A549 (cell line): ENCODE measurements around the gene NUCKS1. TPM values are rescaled to one million over a fixed set of nuclear protein-coding genes. Genes with fewer than 3 reads are reported as not detected.

Experiments
- ATAC-seq, 2 experiments: fragments of 200-7000 bp in 1 of 2; fragments of >200 bp in 1 of 2; cut with Nextera tagmentation in 1 of 2; cut with Tn5 transposase in 1 of 2; 3 replicates each; pipeline versions ENCODE4 v1.8.0 to v1.9.1; 2018 to 2020; ENCODE audit warnings: mild to moderate bottlenecking in 1 of 2, moderate library complexity in 1 of 2
- CTCF ChIA-PET: fragments of 300-600 bp; sonication (Branson Sonifier 250); formaldehyde crosslinking; extraction: SDS; loops from one replicate; lab custom pipeline; 2021; ENCODE audit warnings: antibody characterized with exemption, inconsistent platforms; lab: Yijun Ruan, JAX
- POLR2A ChIA-PET: fragments of 350-600 bp; formaldehyde crosslinking; extraction: SDS; loops from one replicate; lab custom pipeline; 2021; ENCODE audit warnings: antibody characterized with exemption, inconsistent platforms; lab: Yijun Ruan, JAX
- DNase-seq, 2 experiments: peaks; one replicate each; pipeline versions ENCODE4 v3.0.0 to v3.0.0-alpha.2; 2011 to 2016; ENCODE audit warnings: low read depth in 1 of 2, low spot score in 1 of 2
- FAIRE-seq: peaks from 2 replicates; lab custom pipeline; 2011; peaks lifted over from hg19 to GRCh38; lab: Jason Lieb, UNC
- H3K27ac ChIP-seq, 2 experiments: fragments of >200 bp; sonication (Bioruptor Twin); formaldehyde crosslinking; 3 replicates each; pipeline ENCODE4 v1.5.1; 2016 to 2017
- H3K4me1 ChIP-seq: fragments of >200 bp; sonication (Bioruptor Twin); formaldehyde crosslinking; 3 replicates; pipeline ENCODE4 v1.6.1; 2016
- H3K4me2 ChIP-seq: fragments of >200 bp; sonication (Bioruptor Twin); formaldehyde crosslinking; 3 replicates; pipeline ENCODE4 v1.6.1; 2016
- H3K4me3 ChIP-seq: fragments of >200 bp; sonication (Bioruptor Twin); formaldehyde crosslinking; 3 replicates; pipeline ENCODE4 v1.5.1; 2016
- H3K9me3 ChIP-seq: fragments of >200 bp; sonication (Bioruptor Twin); formaldehyde crosslinking; 3 replicates; pipeline ENCODE4 v1.6.1; 2016
- ATOH8 ChIP-seq: fragments of 250-450 bp; sonication (Bioruptor Pico); IDR thresholded peaks from 2 replicates; pipeline ENCODE4 v1.5.0; 2020; ENCODE audit warnings: low read depth, mild to moderate bottlenecking, moderate library complexity
- BCL3 ChIP-seq: fragments of >200 bp; sonication (Bioruptor Twin); formaldehyde crosslinking; IDR thresholded peaks from 3 replicates; pipeline ENCODE4 v1.6.1; 2016
- CHD2 ChIP-seq: fragments of 150-350 bp; IDR thresholded peaks from 2 replicates; pipeline ENCODE4 v1.6.1; 2014; ENCODE audit warnings: low read length; ENCODE audit not compliant: partially characterized antibody
- CTCF ChIP-seq: fragments of >200 bp; sonication (Bioruptor Twin); formaldehyde crosslinking; IDR thresholded peaks from 3 replicates; pipeline ENCODE4 v1.5.1; 2016
- ESRRA ChIP-seq: fragments of 150-350 bp; IDR thresholded peaks from 2 replicates; pipeline ENCODE4 v1.6.1; 2014; ENCODE audit warnings: mild to moderate bottlenecking, low read length, borderline replicate concordance
- FOXS1 ChIP-seq: fragments of 250-450 bp; sonication (Bioruptor Pico); IDR thresholded peaks from 2 replicates; pipeline ENCODE4 v1.5.0; 2020; ENCODE audit warnings: mild to moderate bottlenecking, moderate library complexity
- GATA3 ChIP-seq: IDR thresholded peaks from 2 replicates; pipeline ENCODE4 v1.6.1; 2012; ENCODE audit warnings: borderline replicate concordance
- JUNB ChIP-seq: fragments of >200 bp; sonication (Bioruptor Twin); formaldehyde crosslinking; IDR thresholded peaks from 2 replicates; pipeline ENCODE4 v1.6.1; 2016
- MAFK ChIP-seq: fragments of 450-650 bp; IDR thresholded peaks from 2 replicates; pipeline ENCODE4 v1.6.1; 2014; ENCODE audit not compliant: partially characterized antibody
- MAX ChIP-seq: IDR thresholded peaks from 2 replicates; pipeline ENCODE4 v1.6.1; 2012
- MAZ ChIP-seq: fragments of 150-350 bp; IDR thresholded peaks from 2 replicates; pipeline ENCODE4 v1.6.1; 2014; ENCODE audit warnings: antibody characterized with exemption, low read depth, low read length, borderline replicate concordance
- MYC ChIP-seq: IDR thresholded peaks from 2 replicates; pipeline ENCODE4 v1.6.1; 2012; ENCODE audit warnings: mild to moderate bottlenecking, inconsistent platforms, low read length, improper control_type of control experiment, borderline replicate concordance
- NFE2L2 ChIP-seq: fragments of 150-350 bp; conservative IDR thresholded peaks from 2 replicates; pipeline ENCODE4 v1.6.1; 2014; ENCODE audit warnings: low read length
- RCOR1 ChIP-seq: fragments of 150-350 bp; IDR thresholded peaks from 2 replicates; pipeline ENCODE4 v1.6.1; 2014; ENCODE audit warnings: antibody characterized with exemption, low read length, low read depth
- SMC3 ChIP-seq: fragments of >200 bp; sonication (Bioruptor Twin); formaldehyde crosslinking; IDR thresholded peaks from 3 replicates; pipeline ENCODE4 v1.6.1; 2018; ENCODE audit warnings: inconsistent platforms
- TFCP2L1 ChIP-seq: fragments of 250-450 bp; sonication (Bioruptor Pico); IDR thresholded peaks from 2 replicates; pipeline ENCODE4 v1.5.0; 2021; ENCODE audit warnings: mild to moderate bottlenecking
- USF2 ChIP-seq: fragments of 450-650 bp; IDR thresholded peaks from 2 replicates; pipeline ENCODE4 v1.6.1; 2014; ENCODE audit warnings: antibody characterized with exemption
- ZFP36 ChIP-seq: fragments of 450-650 bp; IDR thresholded peaks from 2 replicates; pipeline ENCODE4 v1.6.1; 2014; ENCODE audit warnings: borderline replicate concordance; ENCODE audit not compliant: partially characterized antibody
- WGBS: methylation state at CpG from one replicate; pipeline ENCODE4 v1.1.6; 2017; ENCODE audit errors: missing lambda C conversion rate; 5-methylcytosine and 5-hydroxymethylcytosine counted together
- polyA plus RNA-seq, 4 experiments: library from polyadenylated mRNA; depleted of rRNA in 3 of 4; stranded (reverse); fragments of >200 nt; fragmentation: RNase III in 1 of 4; extraction: RNeasy Plus Mini Kit Qiagen cat#74134 plus additional on column Dnase treatment in 1 of 4; gene quantifications; 2 replicates in 3 of 4; 3 replicates in 1 of 4; pipeline ENCODE4 v1.2.3, GENCODE V29; 2011 to 2017

NUCKS1 gene
- polyA plus RNA-seq, 2 of the 4 experiments (the other 2 are of a cell fraction) = 141 to 190 TPM

GRCh38 chr1:205667909-205668643, 81.9 kb downstream of the NUCKS1 start (continued):
- TF ChIP-seq MAFK = no peak
- TF ChIP-seq, all 56 proteins: peak for 0

- CTCF ChIA-PET = interaction anchor here (1.0 to 14.4 kb wide), 10 partner anchors 8 to 181 kb away, joined by 3 to 423 read pairs (median 6); no protein-coding TSS in a partner anchor
- H3K27ac ChIP-seq = no peak overlapping the region
- DNase-seq (no peak), FAIRE-seq (no peak), ATAC-seq (no peak)
- H3K4me3 ChIP-seq = no peak overlapping the region
- H3K9me3 ChIP-seq = no peaks in the 10 kb centered on the region
- 88% methylated on average over 6 of the region's 6 CpGs for WGBS
- H3K4me2 ChIP-seq = no peak overlapping the region
- TF ChIP-seq MAZ = no peak
- no peak for TF ChIP-seq SMC3
- no peak for TF ChIP-seq CHD2
- no peak for TF ChIP-seq TFCP2L1 (CRISPR knock-in tag)
- TF ChIP-seq USF2 = no peak
- no peak for TF ChIP-seq ZFP36
- no peak for TF ChIP-seq ESRRA
- no peak for TF ChIP-seq MAX
- TF ChIP-seq, all 56 proteins: peak for 0
- POLR2A ChIA-PET = no interaction called here
- H3K4me1 ChIP-seq = peaks cover 20% of the 10 kb centered on the region; the same call in 2 of the 3 replicates
Measured at GRCh38 chr1:205666372-205667166, 83.4 kb downstream of the NUCKS1 start.

- Histone ChIP-seq H3K4me3 (no peak overlapping the region), H3K4me1 (peaks cover 20% of the 10 kb centered on the region; the same call in 2 of the 3 replicates), H3K4me2 (no peak overlapping the region), H3K27ac (no peak overlapping the region), H3K9me3 (no peaks in the 10 kb centered on the region)
- CTCF ChIA-PET = interaction anchor here (1.0 to 14.4 kb wide), 8 partner anchors 8 to 180 kb away, joined by 3 to 423 read pairs (median 6); no protein-coding TSS in a partner anchor
- FAIRE-seq = no peak
- DNase-seq = no peak
- 87% methylated on average over 8 of the region's 9 CpGs for WGBS
- TF ChIP-seq MYC (no peak), ATOH8 (CRISPR knock-in tag) (no peak), NFE2L2 (no peak), USF2 (no peak), MAX (no peak), JUNB (no peak), FOXS1 (no peak), CTCF (no peak), RCOR1 (no peak), GATA3 (no peak), BCL3 (no peak)
- POLR2A ChIA-PET = no interaction called here
- no peak for ATAC-seq
Measured at GRCh38 chr1:205665201-205666045, 84.6 kb downstream of the NUCKS1 start.
